Renal pelvis (tissue), 4 donors: Measurements from ENCODE around the gene ZC3H11A. TPM values are rescaled to one million over a fixed set of nuclear protein-coding genes. Genes with fewer than 3 reads are reported as not detected.
A peak's percentile ranks its signal among the peaks of the same experiment; 100 is the strongest.
"Not testable (repeated sequence)": the region's sequence is repeated elsewhere in the genome, so short reads cannot be mapped to it uniquely, and the experiment has no call there.

Source experiments
- DNase-seq: peaks from one replicate; pipeline ENCODE4 v3.0.0-alpha.2; 2013
- polyA plus RNA-seq, 3 donors: library from polyadenylated mRNA; unstranded; fragments of 120-200 nt; gene quantifications; one replicate each; pipeline ENCODE4 v1.2.1, GENCODE V29; 2013; ENCODE audit not compliant: insufficient read length in 3 of 3

ZC3H11A gene
- polyA plus RNA-seq, 3 donors, result 136 to 168 (median 155) TPM

GRCh38 chr1:203828503-203828902, 33.1 kb downstream of the ZC3H11A start:
- DNase-seq, result no peak

- DNase-seq, result not testable (repeated sequence)
Observed at GRCh38 chr1:203829247-203829646, 33.8 kb downstream of the ZC3H11A start.

GRCh38 chr1:203835476-203835875, 40.1 kb downstream of the ZC3H11A start:
- no peak for DNase-seq

- DNase-seq, result peak; percentile 68
Observed at GRCh38 chr1:203839081-203839480, 43.7 kb downstream of the ZC3H11A start.

GRCh38 chr1:203840208-203840808, 44.9 kb downstream of the ZC3H11A start:
- no peak for DNase-seq

- no peak for DNase-seq
Observed at GRCh38 chr1:203842559-203842876, 47.1 kb downstream of the ZC3H11A start.

GRCh38 chr1:203843435-203843834, 48.0 kb downstream of the ZC3H11A start:
- no peak for DNase-seq

Other genes with a start within 250 kb of the ZC3H11A start
- 10 to 100 TPM; 62.6 to 66.1 (median 62.6) TPM for gene ATP2B4, start 168.8 kb upstream of the ZC3H11A start, polyA plus RNA-seq
- under 1 TPM; 0.07 to 0.19 (median 0.18) TPM for gene LAX1, start 30.4 kb upstream of the ZC3H11A start, polyA plus RNA-seq
- gene ZBED6, start within 50 bp of the ZC3H11A start, polyA plus RNA-seq, result 10 to 100 TPM; 12.7 to 24.2 (median 17.3) TPM
- gene SNRPE, start 66.0 kb downstream of the ZC3H11A start, polyA plus RNA-seq, result 100 to 1,000 TPM; 235 to 285 (median 258) TPM